Adrenal gland (tissue), 12 donors: ENCODE measurements around the gene TNIP2. TPM values are rescaled to one million over a fixed set of nuclear protein-coding genes. Genes with fewer than 3 reads are reported as not detected.
A peak's percentile ranks its signal among the peaks of the same experiment; 100 is the strongest.
"Not testable (repeated sequence)": the region's sequence is repeated elsewhere in the genome, so short reads cannot be mapped to it uniquely, and the experiment has no call there.

Experiments used
- DNase-seq, 7 donors: peaks; one replicate each; pipeline ENCODE4 v3.0.0-alpha.2; 2019 to 2020
- H3K27ac ChIP-seq, 5 donors: fragments of 200-600 bp; sonication (generic) in 4 of 5; 1 replicate in 3 of 5; 2 replicates in 2 of 5; pipeline versions ENCODE4 v1.5.1 to v1.8.0; 2016 to 2020; ENCODE audit warnings: mild to moderate bottlenecking in 1 of 5
- H3K27me3 ChIP-seq: fragments of 200-600 bp; 2 replicates; pipeline ENCODE4 v1.8.0; 2021
- H3K36me3 ChIP-seq, 2 donors: fragments of 200-600 bp; replicated peaks in 1 of 2; 1 replicate in 1 of 2; 2 replicates in 1 of 2; pipeline versions ENCODE4 v1.5.1 to v1.8.0; 2018 to 2022
- H3K4me1 ChIP-seq, 2 donors: fragments of 200-600 bp; replicated peaks in 1 of 2; 1 replicate in 1 of 2; 2 replicates in 1 of 2; pipeline versions ENCODE4 v1.5.1 to v1.8.0; 2018 to 2021
- H3K4me3 ChIP-seq, 4 donors: fragments of 200-600 bp; sonication (generic) in 3 of 4; one replicate each; pipeline ENCODE4 v1.5.1; 2016 to 2018
- H3K9me3 ChIP-seq, 3 donors: fragments of 200-600 bp; sonication (generic) in 1 of 3; replicated peaks in 1 of 3; 1 replicate in 2 of 3; 2 replicates in 1 of 3; pipeline versions ENCODE4 v1.5.1 to v1.8.0; 2016 to 2021
- POLR2A ChIP-seq, 2 donors: fragments of 450-650 bp; IDR thresholded peaks; one replicate each; pipeline ENCODE4 v1.6.1; 2017; ENCODE audit warnings: antibody characterized with exemption in 2 of 2, mild to moderate bottlenecking in 2 of 2, moderate library complexity in 1 of 2
- WGBS, 4 donors: extraction: QIAGEN DNeasy Blood & Tissue Kit in 2 of 4; methylation state at CpG; one replicate each; pipeline versions ENCODE4 v1.1.5 to v1.1.7; 2013 to 2017; 5-methylcytosine and 5-hydroxymethylcytosine counted together
- intact Hi-C, 2 donors: fragments of 100-400 bp; cut with DNase I; formaldehyde crosslinking; loops; one replicate each; pipeline versions ENCODE4 v1.14.1 to v1.15.0; 2022 to 2023
- polyA plus RNA-seq, 3 donors: library from polyadenylated mRNA; stranded (reverse); fragments of 200-250 nt in 2 of 3; fragments of 350-450 nt in 1 of 3; fragmentation: Illumina TruSeq in 1 of 3; extraction: RNeasy Lipid Tissue Mini Kit (QIAGEN cat#74804) in 1 of 3; gene quantifications; one replicate each; pipeline ENCODE4 v1.2.3, GENCODE V29; 2013 to 2014
- total RNA-seq, 9 donors: library from RNA; depleted of rRNA in 4 of 9; stranded (reverse); fragments of >200 nt in 4 of 9; fragments of 120-200 nt in 1 of 9; fragmentation: NEBNext Ultra II Directional in 1 of 9; extraction: Animal tissue kit (Norgen Biotek cat#: 25700) in 1 of 9; gene quantifications; one replicate each; pipeline versions ENCODE4 v1.1.0 to v1.2.4, GENCODE V29; 2013 to 2023
- TF ChIP-seq, protein P1 (sequence below), 6 experiments: fragments of 450-650 bp in 4 of 6; fragments of 200-600 bp in 2 of 6; sonication (generic) in 1 of 6; IDR thresholded peaks; 1 replicate in 5 of 6; 2 replicates in 1 of 6; pipeline versions ENCODE4 v1.5.1 to v1.8.0; 2016 to 2021; ENCODE audit warnings: antibody characterized with exemption in 6 of 6, mild to moderate bottlenecking in 2 of 6, moderate library complexity in 1 of 6
- donor health status: healthy with polysubstance abuse.
- donor health status: Bipolar disorder and iron deficiency.
- donor health status: DM: yes; HTN: yes; CAD: no.
- donor health status: DM: no; HTN: no; CAD: no.
- donor health status: DM: no; HTN: no; CAD: no.
- donor health status: DM: yes; HTN: yes; CAD: no.

Gene TNIP2
- total and polyA plus RNA-seq, 12 donors, result 7.8 to 57.7 (median 35.7) TPM

DNA sequence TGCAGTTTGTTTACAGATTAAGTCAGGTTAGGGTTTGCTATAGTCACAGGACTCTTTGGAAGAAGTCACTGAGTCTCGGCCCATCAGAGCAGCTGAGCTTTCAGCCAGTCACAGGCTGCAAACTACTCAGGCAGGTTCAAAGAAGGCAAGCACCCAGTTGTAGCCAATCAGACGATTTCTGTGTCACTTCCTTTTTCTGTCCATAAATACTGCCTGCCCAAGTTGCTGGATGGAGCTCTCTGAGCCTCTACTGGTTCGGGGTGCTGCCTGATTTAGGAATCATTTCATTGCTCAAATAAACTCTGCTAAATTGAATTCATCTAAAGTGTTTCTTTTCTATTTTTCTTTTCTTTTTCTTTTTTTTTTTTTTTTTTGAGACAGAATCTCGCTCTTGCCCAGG, 29.5 kb upstream of the TNIP2 start:
- Histone ChIP-seq H3K9me3 (no peaks in the 10 kb centered on the region), H3K27me3 (no peaks in the 10 kb centered on the region), H3K4me1 (peaks cover 0 to 14% of the 10 kb centered on the region in 2 donors), H3K27ac (no peak overlapping the region), H3K4me3 (no peak overlapping the region), H3K36me3 (no peaks in the 10 kb centered on the region)
- 60 to 77% (median 66%) methylated on average over 4 of the region's 4 CpGs for WGBS, 4 donors
- intact Hi-C loops, result no loop called here
- no peak for TF ChIP-seq POLR2A (IDR thresholded peaks at IDR 0.05)
- TF ChIP-seq, protein P1, sequence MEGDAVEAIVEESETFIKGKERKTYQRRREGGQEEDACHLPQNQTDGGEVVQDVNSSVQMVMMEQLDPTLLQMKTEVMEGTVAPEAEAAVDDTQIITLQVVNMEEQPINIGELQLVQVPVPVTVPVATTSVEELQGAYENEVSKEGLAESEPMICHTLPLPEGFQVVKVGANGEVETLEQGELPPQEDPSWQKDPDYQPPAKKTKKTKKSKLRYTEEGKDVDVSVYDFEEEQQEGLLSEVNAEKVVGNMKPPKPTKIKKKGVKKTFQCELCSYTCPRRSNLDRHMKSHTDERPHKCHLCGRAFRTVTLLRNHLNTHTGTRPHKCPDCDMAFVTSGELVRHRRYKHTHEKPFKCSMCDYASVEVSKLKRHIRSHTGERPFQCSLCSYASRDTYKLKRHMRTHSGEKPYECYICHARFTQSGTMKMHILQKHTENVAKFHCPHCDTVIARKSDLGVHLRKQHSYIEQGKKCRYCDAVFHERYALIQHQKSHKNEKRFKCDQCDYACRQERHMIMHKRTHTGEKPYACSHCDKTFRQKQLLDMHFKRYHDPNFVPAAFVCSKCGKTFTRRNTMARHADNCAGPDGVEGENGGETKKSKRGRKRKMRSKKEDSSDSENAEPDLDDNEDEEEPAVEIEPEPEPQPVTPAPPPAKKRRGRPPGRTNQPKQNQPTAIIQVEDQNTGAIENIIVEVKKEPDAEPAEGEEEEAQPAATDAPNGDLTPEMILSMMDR (IDR thresholded peaks at IDR 0.05), result no peak
- peak in 1 of 7 donors; percentile 10 for DNase-seq

DNA sequence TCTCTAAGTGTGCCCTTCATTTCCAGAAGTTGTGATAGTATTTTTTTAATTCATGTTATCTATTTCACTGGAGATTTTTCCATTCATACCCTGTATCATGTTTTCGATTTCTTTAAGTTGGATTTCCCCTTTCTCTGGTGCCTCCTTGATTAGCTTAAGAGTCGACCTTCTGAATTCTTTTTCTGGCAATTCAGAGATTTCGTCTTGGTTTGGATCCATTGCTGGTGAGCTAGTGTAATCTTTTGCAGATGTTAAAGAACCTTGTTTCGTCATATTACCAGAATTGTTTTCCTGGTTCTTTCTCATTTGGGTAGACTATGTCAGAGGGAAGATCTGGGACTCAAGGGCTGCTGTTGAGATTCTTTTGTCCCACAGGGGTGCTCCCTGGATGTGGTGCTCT, 27.7 kb upstream of the TNIP2 start:
- H3K4me1 ChIP-seq, result peaks cover 0 to 13% of the 10 kb centered on the region in 2 donors
- no peaks in the 10 kb centered on the region for H3K36me3 ChIP-seq
- no peaks in the 10 kb centered on the region for H3K27me3 ChIP-seq
- no peaks in the 10 kb centered on the region for H3K9me3 ChIP-seq
- no peak for DNase-seq
- WGBS, 4 donors, result 79 to 83% (median 80%) methylated on average over 4 of the region's 4 CpGs
- TF ChIP-seq POLR2A (IDR thresholded peaks at IDR 0.05), result no peak
- TF ChIP-seq, protein P1 (IDR thresholded peaks at IDR 0.05), result no peak
- H3K27ac ChIP-seq, result no peak overlapping the region
- no peak overlapping the region for H3K4me3 ChIP-seq
- intact Hi-C loops, result no loop called here

DNA sequence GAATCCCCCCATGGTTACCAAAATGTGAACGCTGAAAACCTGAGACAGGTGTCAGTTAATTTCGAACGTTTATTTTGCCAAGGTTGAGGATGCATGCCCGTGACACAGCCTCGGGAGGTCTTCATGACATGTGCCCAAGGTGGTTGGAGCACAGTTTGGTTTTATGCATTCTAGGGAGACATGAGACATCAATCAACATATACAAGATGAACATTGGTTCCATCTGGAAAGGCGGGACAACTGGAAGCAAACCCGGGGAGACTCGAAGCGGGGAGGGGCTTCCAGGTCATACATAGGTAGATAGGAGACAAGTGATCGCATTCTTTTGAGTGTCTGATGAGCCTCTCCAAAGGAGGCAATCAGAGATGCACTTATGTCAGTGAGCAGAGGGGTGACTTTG, 25.8 kb upstream of the TNIP2 start:
- no peaks in the 10 kb centered on the region for H3K4me1 ChIP-seq
- intact Hi-C loops, result no loop called here
- no peaks in the 10 kb centered on the region for H3K27me3 ChIP-seq
- no peak overlapping the region for H3K27ac ChIP-seq
- DNase-seq, result no peak
- TF ChIP-seq POLR2A (IDR thresholded peaks at IDR 0.05), result no peak
- TF ChIP-seq, protein P1 (IDR thresholded peaks at IDR 0.05), result no peak
- H3K9me3 ChIP-seq, result no peaks in the 10 kb centered on the region
- H3K36me3 ChIP-seq, result no peaks in the 10 kb centered on the region
- 82 to 89% (median 87%) methylated on average over 10 of the region's 10 CpGs for WGBS, 4 donors
- no peak overlapping the region for H3K4me3 ChIP-seq

DNA sequence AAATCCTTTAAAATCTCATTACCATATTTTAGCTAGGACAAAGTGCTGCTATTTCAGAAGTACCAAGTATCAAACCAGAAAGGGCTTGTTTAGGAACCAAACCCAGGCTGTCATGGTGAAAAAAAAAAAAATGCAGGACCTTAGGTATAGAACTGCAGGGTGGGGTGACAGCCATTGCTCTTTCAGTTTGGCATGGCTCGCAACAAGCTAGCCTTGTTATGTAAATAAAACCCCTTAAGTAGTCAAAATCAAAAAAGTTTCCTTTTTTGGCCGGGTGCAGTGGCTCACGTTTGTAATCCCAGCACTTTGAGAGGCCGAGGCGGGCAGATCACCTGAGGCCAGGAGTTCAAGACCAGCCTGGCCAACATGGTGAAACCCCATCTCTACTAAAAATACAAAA, 24.5 kb upstream of the TNIP2 start:
- H3K4me3 ChIP-seq, H3K36me3 ChIP-seq, H3K9me3 ChIP-seq, DNase-seq, H3K27ac ChIP-seq, intact Hi-C loops, H3K4me1 ChIP-seq, H3K27me3 ChIP-seq: not testable (repeated sequence)
- 87 to 92% (median 89%) methylated on average over 5 of the region's 5 CpGs for WGBS, 4 donors

DNA sequence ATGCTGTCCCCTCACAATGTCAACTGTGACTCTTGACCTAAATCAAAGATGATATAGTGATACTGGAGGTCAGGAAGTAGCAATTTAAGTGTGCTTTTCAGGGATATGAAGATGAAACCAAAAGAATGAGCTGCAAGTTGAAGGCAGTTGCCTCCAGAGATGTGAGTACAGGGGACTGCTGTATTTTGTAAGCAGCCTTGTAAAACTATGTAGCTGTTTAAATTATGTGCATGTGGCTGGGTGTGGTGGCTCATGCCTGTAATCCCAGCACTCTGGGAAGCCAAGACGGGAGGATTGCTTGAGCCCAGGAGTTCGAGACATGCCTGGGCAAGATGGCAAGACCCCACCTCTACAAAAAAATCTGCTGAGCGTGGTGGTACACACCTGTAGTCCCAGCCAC, 15.1 kb upstream of the TNIP2 start:
- H3K9me3 ChIP-seq, result no peaks in the 10 kb centered on the region
- H3K27ac ChIP-seq, result peak overlapping the region in 1 of 5 donors; percentile 29
- intact Hi-C loops, result no loop called here
- peaks cover 0 to 4% of the 10 kb centered on the region in 2 donors for H3K4me1 ChIP-seq
- H3K36me3 ChIP-seq, result no peaks in the 10 kb centered on the region
- no peak for TF ChIP-seq POLR2A (IDR thresholded peaks at IDR 0.05)
- TF ChIP-seq, protein P1 (IDR thresholded peaks at IDR 0.05), result no peak
- H3K4me3 ChIP-seq, result no peak overlapping the region
- no peaks in the 10 kb centered on the region for H3K27me3 ChIP-seq
- DNase-seq, result no peak
- 78 to 93% (median 90%) methylated on average over 3 of the region's 3 CpGs for WGBS, 4 donors
